SU-DHL-6 (cell line): ENCODE results near the gene CLTCL1.

Experiments
- EZH2phosphoT487 ChIP-seq: fragments of 200-600 bp; sonication (generic), shearing (Covaris generic); conservative IDR thresholded peaks from 2 replicates; pipeline ENCODE4 v1.6.1; 2018; ENCODE audit warnings: mild to moderate bottlenecking, antibody characterized with exemption, low read length, moderate library complexity, mixed read lengths
- TF ChIP-seq, protein P1 (sequence below): fragments of 200-600 bp; sonication (generic); IDR thresholded peaks from one replicate; pipeline ENCODE4 v1.5.1; 2017; ENCODE audit warnings: antibody characterized with exemption, mild to moderate bottlenecking, low read length, moderate library complexity; ENCODE audit not compliant: insufficient read depth, poor library complexity, severe bottlenecking

DNA sequence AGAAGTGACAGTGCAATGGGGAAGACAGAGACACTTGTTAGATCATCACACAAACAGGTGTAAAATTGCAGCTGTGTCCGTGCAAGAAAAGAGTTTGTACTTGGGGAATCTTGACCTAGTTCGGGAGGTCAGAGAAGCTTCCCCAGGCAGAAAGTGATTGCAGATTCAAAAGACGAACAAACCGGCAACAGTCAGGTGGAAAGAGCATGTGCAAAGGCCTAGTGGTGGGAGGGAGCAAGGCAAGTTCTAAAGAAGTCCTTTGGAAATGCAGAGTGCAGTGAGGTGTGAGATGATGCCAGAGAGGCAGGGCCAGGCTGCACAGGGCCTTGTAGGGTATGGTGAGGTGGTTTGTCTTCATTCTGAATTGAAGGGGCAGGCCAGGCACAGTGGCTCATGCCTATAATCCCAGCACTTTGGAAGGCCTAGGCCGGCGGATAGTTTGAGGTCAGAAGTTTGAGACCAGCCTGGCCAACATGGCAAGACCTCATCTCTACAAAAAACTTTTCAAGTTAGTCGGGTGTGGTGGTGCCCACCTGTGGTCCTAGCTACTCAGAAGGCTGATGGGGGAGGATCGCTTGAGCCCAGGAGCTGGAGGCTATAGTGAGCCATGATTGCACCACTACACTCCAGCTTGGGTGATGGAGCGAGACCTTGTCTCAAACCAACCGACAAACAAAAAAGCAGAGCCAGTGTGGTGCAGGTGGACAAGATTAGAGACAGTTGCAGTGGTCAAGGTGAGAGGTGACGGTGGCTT, 145.1 kb downstream of the CLTCL1 start:
- TF ChIP-seq, protein P1, sequence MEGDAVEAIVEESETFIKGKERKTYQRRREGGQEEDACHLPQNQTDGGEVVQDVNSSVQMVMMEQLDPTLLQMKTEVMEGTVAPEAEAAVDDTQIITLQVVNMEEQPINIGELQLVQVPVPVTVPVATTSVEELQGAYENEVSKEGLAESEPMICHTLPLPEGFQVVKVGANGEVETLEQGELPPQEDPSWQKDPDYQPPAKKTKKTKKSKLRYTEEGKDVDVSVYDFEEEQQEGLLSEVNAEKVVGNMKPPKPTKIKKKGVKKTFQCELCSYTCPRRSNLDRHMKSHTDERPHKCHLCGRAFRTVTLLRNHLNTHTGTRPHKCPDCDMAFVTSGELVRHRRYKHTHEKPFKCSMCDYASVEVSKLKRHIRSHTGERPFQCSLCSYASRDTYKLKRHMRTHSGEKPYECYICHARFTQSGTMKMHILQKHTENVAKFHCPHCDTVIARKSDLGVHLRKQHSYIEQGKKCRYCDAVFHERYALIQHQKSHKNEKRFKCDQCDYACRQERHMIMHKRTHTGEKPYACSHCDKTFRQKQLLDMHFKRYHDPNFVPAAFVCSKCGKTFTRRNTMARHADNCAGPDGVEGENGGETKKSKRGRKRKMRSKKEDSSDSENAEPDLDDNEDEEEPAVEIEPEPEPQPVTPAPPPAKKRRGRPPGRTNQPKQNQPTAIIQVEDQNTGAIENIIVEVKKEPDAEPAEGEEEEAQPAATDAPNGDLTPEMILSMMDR, result no peak
- no peak for TF ChIP-seq EZH2phosphoT487
